GM19351 (cell line): ENCODE data around the gene LCA5L.

Experiments
- ATAC-seq: cut with Tn5 transposase; IDR thresholded peaks from one replicate; pipeline ENCODE4 v1.9.1; 2021; ENCODE audit warnings: mild to moderate bottlenecking, moderate library complexity; ENCODE audit not compliant: unreplicated experiment

Gene LCA5L

DNA sequence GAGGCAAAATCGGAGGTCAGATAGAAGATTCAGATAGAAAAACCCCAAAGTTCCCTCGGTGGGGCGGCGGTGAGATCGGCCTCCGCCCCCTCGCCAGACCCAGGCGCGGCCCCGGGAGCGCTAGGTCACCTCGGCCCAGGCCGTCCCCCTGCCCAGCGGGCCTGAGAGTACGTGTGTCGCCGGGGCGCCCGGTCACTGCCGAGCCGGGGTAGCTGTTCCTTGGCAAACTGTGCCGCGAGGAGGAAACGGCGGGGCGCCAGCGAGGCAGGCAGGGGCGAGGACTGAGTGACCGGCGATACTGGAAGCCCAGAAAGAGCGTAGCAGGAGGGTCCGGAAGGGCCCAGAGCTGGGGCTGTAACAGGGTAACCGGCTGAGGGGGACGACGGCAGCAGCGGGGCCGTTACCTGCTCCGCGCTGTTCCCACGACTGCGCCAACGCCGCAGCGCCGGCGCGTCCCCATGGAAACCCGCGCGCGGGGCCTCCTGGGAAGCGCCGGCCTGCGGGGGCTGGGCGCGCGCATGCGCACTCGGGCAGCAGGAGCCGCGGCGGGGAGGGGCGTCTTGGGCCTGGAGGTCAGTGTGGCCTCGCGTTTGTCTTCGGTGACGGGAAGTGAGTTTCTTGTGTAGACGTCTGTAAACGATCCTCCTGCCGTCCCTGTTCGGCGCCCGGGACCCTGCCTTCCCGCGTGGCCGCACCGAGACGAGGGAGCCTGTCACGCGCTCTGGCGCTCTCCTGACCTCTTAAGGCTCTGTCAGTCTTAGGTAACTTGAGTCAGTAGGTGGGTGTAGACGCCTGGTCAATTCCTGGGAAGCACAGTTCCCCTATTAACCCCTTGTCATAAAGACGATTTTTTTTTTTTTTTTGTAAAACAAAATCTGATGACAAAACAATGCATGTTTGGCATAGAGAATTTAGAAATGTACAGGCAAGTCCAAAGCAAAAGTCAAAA is at the start of gene LCA5L:
Gene LCA5L (minus strand): TSS at position 458 of the 949 bp plus-strand sequence. CDS start 17,285 bp downstream, outside the sequence.
- peak; percentile 85 for ATAC-seq

DNA sequence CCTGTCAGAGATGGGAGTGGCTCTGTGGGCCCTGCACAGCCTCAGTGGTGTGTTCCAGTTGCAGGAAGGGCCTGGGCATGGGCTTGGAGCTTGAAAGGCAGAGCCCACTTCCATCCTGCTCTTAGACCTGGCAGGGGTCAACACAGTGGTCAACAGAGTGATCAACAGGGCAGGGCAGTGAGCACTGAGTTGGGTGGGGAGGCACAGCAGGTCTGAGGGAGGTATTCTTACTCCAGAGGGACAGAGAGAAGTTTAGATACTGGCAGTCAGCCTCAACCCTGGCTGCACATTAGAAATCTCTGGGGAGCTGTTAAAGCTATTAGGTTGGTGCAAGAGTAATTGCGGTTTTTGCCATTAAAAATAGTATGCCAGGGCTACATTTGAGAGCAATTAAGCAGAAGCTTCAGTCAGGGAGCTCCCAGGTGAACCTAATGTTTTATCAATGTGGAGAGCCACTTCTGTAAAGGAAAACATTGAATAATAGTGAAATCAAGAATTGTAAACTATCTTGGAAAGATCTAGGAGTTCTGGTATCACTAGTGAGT is 43.9 kb upstream of the LCA5L start:
- no peak for ATAC-seq

DNA sequence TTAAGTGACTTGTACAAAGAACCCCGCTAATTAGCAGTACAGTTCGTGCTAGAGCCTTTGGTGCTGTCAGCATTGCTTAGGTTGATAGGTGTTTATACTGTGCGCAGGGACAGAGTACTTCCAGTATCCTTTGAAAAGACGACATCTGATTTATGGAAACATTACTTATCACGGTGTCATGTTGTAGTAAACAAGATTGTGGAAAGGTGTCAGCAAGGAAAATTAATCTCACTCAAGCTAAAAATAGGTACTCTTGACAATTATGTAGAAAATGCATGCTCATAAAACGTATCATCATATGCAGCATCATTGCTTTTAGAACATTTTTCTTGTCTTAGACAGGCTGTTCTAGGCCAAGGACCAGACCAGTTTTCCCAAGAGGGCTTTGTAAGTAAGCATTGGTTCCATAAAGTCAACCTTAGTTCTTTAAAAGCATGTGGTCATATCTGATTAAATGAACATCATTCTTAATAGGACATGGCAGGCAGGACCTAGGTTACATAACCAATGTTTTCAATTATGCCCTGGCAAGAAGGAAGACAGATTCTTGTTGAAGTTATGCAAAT is 39.2 kb upstream of the LCA5L start:
- no peak for ATAC-seq

DNA sequence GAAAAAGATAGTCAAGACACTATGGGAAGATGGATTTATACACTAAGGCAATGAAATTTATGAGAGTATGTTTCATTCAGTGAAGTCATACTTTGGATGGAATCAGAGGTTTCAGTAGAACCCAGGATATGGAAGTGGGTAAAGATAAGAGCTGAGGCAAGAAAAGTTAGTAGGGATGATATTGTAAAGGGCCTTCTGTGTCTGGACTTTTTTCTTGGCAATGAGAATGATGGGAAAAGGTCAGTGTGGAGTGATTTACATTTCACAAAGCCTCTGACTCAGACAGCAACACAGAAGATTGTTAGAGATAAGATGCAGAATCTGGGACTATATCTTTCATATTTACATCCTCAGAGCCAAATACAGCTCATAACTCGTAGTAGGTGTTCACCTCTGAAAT is 38.3 kb upstream of the LCA5L start:
- no peak for ATAC-seq

DNA sequence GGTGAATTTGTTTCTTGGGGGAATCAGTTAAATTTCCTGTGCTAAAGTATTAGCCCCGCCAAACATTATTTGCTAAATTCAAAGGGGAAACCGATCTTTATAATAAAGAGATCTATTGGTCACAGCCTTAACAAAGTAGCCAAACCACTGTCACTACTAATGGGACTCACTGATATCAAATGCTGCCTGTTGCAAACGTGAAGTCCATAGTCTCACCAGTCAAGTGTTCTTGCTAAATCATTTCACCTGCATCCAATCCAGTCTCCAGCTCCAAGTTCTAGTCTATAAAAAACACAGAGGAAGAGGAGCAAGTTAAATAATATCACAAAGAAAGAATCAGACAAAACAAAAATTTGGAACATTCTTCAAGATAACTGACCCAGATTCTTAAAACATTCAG is 36.3 kb upstream of the LCA5L start:
- no peak for ATAC-seq

DNA sequence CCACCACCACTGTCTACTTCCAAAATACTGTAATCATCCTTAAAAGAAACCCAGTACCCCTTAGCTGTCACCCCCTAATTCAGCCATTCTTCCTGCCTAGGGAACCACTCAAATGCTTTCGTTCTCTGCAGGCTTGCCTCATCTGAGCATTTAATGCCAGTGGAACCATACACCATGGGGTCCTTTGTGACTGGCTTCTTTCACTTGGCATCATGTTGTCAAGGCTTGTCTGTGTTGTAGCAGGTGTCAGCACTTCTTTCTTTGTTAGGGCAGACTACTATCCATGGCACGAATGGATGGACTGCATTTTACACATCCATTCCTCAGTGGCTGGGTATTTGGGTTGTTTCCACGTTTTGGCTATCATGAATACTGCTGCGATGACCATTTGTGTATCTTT is 34.7 kb upstream of the LCA5L start:
- ATAC-seq, result no peak

DNA sequence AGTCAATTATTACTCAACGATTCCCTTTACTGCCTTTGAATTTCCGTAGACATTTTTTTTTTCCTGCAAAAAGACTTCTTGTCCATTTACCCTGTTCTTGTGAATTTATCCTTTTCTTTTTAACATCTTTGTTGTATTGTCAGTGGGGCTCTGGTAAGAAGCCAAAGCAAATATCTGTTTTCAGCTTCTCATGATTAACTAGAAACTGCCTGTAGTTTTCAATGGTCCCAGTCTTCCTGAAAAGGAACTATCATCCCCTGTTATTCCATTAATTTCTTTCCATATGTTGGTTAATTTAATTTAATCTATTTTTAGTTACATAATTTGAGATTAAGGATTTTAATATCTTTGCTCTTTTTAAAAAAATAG is 34.2 kb upstream of the LCA5L start:
- no peak for ATAC-seq

DNA sequence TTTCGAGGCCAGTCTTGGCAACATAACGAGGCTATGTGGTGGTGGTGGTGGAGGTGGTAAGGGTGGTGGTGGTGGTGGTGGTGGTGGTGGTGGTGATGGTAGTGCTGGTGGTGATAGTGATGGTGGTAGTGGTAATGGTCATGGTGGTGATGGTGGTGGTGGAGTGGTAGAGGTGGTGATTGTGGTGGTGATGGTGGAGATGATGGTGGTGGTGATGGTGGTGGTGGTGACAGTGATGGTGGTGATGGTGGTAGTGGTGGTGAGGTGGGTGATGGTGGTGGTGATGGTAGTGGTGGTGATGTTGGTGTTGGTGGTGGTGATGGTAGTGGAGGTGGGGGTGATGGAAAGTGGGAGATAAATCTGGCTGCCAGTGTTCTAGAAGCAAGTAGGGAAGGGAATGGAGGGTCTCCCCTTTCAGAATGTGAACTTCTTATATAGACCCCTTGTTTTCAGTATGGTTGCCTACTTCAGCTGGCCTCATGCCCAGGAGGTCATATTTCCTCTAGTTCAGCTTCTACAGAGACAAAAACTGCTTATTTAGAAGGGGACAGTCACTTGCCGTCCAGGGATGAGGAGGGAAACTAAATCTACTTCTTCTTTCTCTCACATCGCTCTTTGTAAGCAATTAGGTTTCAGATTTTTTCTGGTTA is 33.7 kb upstream of the LCA5L start:
- no peak for ATAC-seq

DNA sequence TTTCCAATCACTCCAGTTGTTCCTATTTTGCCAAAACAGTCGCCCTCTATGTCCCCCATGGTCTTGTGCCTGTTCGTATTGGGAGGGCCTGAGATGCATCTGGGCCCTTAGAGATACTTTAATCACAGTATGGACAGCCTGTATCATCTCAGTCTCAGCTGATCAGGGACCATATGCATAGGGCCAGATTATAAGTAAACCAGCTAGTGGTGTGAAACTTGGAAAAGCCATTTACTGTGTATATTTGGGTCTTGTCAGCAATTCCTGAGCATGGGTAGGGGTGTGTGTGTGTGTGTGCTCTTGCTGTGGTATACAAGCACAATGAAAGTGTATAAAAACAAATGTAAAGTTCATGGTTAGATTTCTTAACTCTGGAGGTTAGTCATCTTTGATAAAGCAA is 29.0 kb upstream of the LCA5L start:
- no peak for ATAC-seq

DNA sequence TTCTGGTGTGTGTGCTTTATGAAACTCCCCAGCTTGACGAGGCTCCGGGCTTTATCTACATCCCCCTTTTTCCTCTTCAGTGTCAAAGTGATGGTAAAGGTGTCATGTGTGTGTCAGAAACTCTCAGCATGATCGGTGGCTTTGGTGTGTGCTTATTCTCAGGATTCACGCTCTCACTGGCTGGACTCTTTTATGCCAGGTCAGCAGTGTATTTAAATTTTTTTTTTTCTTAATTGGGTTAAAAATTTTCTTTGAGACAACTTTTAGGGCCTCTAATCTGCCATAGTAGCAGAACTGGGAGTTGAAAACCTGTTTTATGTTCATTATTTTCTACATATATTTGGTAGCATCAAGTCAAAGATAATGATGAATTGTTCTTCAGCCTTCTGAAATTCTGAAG is 27.2 kb upstream of the LCA5L start:
- ATAC-seq, result no peak

DNA sequence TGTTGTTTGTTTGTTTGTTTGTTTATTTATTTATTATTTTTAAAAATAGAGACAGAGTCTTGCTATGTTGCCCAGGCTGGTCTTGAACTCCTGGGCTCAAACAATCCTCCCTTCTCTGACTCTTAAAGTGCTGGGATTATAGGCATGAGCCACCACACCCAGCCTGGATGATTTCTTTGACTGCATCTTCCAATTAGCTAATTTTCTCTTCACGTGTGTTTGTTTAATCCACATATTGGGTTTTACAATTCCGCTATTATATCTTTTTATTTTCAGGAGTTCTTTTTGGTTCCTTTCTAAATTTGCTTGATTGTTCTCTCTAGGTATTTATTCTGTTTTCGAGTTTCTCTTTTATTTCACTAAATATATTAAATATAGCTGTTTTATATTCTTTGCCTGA is 26.0 kb upstream of the LCA5L start:
- ATAC-seq, result no peak

DNA sequence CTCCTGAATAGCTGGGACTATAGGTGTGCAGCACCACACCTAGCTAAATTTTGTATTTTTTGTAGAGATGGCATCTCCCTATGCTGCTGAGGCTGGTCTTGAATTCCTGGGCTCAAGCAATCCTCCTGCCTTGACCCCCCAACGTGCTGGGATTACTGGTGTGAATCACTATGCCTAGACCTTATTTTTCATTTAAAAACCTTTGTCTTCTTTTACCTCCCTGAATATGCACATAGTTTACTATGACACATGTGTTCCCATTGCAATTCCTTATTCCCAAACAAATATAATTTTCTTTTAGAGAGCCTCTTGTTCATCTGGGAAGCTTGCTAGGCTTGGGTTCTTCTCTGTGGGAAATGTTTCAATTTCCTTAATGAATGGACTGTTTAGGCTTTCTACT is 23.0 kb upstream of the LCA5L start:
- no peak for ATAC-seq

DNA sequence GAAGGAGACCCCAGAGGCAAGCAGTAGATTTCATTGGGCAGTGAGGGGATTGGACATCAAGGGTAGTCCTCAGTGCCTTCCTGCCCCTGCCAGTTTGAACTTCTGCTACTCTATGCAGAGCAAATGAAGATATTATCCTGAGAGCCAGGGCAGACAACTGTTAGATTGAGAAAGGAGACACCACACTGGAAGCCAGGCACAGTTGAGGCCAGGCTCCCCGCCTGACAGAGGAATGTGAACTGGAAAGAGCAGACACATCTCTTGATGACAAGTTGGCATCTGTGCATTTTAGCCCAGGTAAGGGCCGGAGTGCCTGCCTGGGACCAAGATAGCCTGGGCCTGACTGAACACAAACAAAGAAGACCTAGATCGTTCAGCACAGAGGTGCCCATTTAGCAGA is 22.2 kb upstream of the LCA5L start:
- no peak for ATAC-seq

DNA sequence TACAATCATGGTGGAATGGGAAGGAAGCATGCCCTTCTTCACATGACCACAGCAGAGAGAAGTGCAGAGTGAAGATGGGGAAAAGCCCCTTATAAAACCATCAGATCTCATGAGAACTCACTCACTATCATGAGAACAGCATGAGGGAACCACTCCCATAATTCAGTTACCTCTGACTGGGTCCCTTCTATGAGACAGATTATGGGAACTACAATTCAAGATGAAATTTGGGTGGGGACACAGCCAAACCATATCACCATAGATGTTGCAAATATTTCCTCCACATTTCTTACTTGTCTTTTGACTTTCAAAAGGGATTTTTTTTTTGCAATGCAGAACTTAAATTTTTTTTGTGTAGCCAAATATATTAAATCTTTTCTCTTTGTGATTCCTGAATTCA is 21.0 kb upstream of the LCA5L start:
- no peak for ATAC-seq

DNA sequence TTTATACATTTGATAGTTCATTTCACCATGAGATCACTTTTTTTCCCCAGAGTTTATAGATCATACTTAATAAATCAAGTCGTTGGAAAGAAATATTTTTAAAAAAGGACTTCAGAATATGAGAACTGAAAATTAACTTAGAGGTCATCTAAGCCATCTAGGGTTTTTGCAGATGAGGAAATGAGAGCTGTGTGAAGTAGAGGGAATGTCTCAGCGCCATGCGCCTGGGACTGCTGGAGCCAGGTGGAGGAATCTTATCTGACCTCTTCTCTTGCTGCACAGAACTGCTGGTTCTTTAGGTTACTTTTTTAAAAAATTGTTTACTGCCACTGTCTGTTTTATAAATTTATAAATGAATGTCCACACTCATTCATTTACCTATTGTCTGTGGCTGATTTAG is 17.7 kb upstream of the LCA5L start:
- no peak for ATAC-seq

DNA sequence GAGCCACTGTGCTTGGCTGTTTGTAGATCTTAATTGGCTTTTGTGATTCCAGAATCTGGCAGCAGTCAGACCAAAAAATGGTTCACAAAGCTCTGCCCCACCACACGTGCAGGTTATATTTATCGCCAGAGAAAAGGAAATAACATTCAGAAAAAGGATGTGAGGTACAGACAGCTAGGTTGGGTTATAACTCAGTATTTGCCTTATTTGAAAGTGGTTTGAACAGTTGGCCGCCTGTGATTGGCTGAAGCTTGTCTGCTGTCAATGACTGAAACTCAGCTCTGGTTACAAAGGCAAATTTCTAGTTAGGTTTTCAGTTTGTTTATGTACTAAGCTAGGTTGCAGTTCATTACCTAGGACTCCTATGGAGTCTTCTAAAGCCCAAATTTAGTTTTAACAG is 15.8 kb upstream of the LCA5L start:
- ATAC-seq, result peak; percentile 74

DNA sequence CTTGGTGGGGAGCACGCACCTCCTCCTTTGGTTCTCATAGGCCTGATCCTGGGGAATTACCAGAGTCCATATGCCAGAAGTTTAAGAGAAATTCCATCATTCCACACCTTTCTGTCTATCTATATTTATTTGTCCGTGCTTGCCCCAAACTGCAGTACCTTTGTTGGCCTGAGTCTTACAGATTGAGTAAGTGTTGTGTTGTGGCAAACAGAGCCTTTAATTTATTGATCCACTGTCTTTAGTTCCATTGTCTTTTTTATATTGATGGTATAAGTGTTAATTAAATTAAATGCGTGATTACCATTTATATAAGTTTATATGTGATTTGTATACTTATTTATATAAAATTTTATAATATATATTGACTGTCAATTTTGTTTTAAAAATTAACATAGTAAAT is 11.1 kb upstream of the LCA5L start:
- no peak for ATAC-seq

DNA sequence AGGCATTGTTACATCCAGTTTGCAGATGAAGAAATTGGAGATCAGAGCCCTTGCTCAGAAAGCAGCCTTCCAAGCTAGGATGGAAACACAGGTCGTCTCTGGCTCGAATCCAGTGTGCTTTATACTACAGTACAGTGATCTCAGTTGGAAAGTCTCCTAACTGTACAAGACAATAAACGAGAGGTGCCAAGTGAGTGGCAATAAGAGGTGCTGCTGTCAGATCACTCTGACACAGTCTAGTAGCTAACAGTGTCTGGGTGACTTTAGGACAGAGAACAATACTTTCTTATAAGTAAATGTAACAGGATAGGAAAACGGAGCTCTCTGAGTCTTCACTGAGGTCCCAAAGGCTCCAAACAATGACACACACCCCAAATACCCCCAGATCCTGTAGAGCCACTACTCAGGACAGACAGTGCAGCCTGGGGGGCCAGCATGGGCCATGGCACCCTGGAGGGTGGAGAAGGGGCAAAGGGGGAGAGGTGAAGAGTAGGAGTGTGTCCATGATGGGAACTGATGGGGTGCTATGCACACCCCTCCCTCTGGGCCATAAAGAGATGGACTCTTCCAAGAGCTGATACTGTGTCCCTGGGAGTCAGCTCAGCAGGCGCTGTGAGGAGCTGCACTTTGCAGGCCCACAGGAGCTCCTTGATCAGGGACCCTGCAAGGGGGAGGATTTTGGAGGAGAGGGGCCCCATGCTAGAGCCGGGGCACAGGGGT is 9.5 kb upstream of the LCA5L start:
- no peak for ATAC-seq

DNA sequence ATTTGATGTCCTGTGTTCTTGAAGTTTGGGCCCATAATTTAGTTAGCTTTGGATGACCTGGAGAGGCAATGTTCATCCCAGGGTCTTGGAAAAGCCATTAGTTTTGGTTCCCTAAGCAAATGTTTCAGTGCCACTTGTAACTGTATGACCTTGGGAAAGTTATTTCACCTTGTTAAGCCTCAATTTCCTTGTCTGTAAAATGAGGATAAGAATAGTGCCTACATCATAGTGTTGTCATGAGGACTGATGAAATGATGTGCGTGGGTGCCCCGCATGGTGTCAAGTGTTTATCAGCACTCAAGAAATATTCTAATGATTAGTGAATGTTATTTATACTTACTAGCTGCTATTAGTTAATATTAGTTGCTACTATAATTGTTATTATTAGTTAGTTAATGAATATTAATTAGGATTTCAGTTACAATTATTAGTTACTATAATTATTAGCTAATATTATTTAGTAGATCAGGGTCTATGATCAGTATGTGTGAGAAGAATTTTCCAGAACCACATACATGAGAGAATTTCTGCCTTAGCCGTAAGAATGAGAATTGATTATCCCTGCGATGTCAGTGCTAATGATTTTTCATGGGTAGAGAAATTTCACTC is 8.1 kb upstream of the LCA5L start:
- no peak for ATAC-seq

DNA sequence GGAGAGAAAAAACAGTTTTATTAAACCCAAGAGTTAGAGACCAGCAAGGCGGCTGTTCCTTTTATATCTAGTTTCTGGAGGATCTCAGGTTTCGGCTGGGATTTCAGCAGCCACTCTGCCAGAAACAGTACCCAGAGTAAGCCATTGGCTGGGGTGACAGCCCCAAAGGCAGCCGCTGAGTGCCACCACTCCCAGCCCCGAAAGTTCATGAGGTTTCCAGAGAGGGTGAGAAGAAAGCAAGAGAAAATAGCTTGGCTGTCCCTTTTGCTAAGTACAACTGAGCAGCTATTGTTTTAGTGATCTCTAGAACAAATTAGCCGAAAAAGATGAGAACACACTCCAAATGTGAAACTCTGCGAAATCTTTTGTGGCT is 7.4 kb upstream of the LCA5L start:
- ATAC-seq, result no peak
